GM19452 (cell line): Measurements from ENCODE around the gene RAET1G.
"Not testable (repeated sequence)": the region's sequence is repeated elsewhere in the genome, so short reads cannot be mapped to it uniquely, and the experiment has no call there.

Source experiments
- ATAC-seq: cut with Tn5 transposase; IDR thresholded peaks from one replicate; pipeline ENCODE4 v1.9.1; 2021; ENCODE audit not compliant: unreplicated experiment

Gene RAET1G

GRCh38 chr6:149935246-149935645 is 12.3 kb upstream of the RAET1G start:
- ATAC-seq = no peak

- ATAC-seq = no peak
These were observed 11.6 kb upstream of the RAET1G start for GRCh38 chr6:149934249-149935156.

DNA sequence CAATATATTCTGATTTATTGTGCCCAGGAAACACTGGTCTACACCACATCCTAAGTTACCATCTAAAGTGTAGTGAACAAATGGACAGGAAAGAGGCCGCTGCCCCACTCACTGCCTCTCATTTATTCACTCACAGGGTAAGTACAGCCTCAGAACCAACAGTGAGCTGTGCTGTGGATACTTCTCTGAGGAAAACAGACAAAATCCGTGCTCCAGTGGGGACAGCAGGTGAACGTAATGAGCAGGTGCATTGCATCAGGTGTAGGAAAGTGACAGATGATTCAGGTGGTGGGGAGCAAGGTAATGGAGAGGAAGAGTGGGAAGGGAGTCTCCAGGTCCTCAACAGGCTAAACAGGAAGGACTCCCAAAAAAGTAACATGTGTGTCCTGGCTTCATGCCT is 10.5 kb upstream of the RAET1G start:
- no peak for ATAC-seq

GRCh38 chr6:149933036-149933435 is 10.1 kb upstream of the RAET1G start:
- no peak for ATAC-seq

GRCh38 chr6:149931501-149931900 is 8.6 kb upstream of the RAET1G start:
- no peak for ATAC-seq

DNA sequence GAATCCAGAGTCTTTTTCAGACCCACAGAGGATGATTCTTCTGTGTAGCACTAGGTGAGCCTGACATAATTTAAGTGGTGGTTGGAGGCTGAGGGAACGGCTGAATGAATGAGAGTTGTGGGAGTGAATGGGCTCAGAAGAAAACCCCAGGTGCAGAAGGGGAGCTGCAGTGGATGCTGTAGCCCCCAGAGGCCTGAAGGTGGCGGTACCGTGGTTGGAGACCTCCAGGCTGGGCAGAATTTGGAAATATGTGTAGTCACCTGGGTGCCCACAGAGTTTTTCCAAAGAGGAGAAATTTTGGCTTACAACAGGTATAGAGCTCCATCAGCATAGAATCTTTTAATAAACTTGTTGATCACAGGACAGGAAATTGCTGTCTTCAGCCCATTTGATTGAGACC is 6.5 kb upstream of the RAET1G start:
- ATAC-seq = no peak

GRCh38 chr6:149927025-149927424 is 4.1 kb upstream of the RAET1G start:
- not testable (repeated sequence) for ATAC-seq

- ATAC-seq = no peak
These were observed 3.3 kb upstream of the RAET1G start for GRCh38 chr6:149925974-149926777.

GRCh38 chr6:149925253-149925973 is 2.5 kb upstream of the RAET1G start:
- no peak for ATAC-seq

DNA sequence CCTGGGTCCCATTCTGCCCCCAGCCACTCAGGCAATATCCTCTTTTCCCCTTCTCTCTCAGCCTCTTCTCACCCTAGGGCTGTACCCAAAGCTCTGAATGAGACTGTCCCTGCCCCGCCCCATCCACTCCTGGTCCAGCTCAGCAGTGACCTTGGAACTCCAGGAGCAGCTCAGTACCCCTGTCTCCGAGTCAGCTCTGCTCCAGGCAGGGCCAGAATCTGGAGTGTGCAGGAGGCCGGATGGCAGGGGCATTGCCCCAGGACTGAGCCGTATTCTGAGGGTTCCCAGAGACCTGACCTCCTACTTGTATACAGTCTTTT is 2.0 kb upstream of the RAET1G start:
- ATAC-seq = no peak

DNA sequence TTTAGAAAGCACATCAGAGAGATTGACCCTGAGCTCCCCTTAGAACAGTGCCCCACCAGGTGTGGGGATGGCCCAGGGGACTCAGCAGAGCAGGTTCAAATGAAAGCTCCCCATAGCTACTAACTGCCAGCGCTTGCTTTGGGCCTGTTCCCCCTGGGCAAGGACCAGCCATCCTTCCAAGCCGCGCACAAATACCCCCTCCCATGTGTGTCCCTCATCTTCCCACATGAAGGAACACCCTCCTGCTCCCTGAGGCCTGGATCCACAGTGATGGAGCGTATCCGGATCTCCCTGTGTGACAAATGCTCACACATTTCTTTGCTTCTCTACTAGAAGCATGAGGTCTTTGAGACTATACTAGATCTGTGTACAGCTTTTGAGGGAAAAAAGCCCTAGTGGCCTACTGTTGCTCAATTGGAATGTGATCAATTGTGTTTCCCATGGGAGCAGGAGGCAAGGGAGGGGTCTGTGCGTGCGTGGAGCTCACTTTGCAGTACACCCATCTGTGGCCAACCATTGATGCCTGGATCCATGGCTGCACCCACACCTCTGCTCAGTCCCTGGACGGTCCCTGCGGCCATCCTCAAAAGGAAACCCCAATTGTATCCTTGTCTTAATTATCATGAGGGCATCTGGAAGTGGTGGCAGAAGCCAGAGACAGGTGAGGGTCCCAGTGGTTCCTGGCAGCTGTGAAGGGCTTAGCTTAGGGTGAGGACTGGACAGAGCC is 1.4 kb upstream of the RAET1G start:
- no peak for ATAC-seq

DNA sequence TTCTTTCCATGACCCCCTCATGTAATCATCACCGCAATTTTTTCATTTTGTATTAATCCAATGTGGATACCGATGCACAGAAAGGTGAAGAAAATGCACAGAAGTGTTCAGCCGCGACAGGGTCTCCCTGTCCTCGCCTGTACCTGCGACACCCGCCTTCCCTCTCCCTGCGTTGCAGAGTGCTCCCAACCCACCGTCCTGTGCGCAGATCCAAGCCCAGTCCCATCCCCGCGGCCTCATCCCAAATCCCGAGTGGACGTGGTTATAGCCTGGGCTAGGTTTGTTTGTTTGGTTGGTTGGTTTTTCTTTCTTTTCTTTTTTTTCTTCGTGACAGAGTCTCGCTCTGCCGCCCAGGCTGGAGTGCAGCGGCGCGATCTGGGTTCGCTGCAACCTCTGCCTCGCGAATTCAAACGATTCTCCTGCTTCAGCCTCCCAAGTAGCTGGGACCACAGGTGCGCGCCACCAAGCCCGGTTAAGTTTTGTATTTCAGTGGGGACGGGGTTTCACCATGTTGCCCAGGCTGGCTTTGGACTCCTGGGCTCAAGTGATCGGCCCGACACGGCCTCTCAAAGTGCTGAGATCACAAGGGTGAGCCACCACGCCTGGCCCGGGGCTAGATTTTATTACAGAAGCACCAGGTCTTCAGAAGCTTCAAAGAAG is 536 bp upstream of the RAET1G start:
- no peak for ATAC-seq

GRCh38 chr6:149922091-149922490 is 830 bp downstream of the RAET1G start:
- ATAC-seq = not testable (repeated sequence)

GRCh38 chr6:149921361-149921760 is 1.6 kb downstream of the RAET1G start:
- ATAC-seq = no peak

DNA sequence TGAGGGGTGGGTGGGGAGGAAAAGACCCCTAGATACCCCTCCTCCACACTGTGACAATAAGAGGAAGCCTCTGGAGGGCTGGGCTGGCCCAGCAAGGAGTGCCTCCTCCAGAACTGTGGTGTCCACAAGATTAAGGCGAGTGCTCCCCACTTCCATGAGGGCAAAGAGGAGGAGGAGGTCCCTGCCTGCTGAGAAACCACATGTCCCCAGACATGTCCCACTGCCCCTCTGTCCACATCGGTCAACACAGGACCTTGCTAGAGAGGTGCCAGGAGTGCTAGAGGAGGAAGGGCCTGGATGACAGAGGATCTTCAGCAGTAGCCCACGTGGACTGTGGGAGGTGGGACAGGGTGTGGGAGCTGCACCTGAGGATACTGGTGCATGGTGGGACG is 3.1 kb downstream of the RAET1G start:
- no peak for ATAC-seq

- not testable (repeated sequence) for ATAC-seq
These were observed 3.6 kb downstream of the RAET1G start for GRCh38 chr6:149919126-149919833.

DNA sequence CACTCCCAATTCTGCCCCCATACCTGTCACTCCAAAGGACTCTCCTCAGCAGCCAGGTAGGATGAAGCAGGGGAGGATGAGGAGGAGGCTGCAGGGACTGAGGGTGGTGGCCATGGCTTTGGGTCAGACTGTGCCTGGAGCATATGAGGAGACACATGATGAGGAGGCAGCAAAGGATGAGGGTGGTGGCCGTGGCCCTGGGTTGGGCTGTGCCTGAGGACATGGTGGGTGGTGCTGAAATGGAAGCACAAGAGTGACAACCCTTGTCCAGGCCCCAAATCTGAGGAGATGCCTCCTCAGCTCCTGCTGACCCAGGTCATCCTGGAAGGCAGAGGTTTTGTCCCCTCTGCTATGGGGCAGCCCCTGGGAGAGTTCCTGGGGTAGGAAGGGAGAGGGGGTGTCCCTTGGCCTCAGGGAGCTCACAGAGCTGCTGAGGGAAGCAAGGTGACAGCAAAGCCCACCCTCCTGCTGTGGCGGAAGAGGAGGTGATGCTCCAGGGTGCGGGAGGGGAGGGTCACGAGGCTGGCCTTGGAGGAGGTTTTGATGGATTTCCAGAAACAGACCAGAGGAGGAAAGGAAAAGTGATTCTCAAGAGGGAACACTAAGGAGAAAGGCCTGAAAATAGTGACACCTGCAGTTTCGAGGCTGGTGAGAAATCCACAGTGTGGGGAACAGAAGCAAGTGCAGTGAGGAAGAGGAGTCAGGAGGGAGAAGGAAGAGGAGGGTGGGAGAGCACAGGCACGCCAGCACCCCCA is 4.6 kb downstream of the RAET1G start:
- no peak for ATAC-seq

GRCh38 chr6:149917679-149918078 is 5.2 kb downstream of the RAET1G start:
- ATAC-seq = no peak
